WI38 (cell line): Measurements from ENCODE around the gene TBC1D8.

Experiments
- H3K4me3 ChIP-seq: 2 replicates; pipeline ENCODE4 v1.5.1; 2011; ENCODE audit warnings: low read depth, mild to moderate bottlenecking, control low read depth, low read length
- TF ChIP-seq, protein P1 (sequence below): IDR thresholded peaks from 2 replicates; pipeline ENCODE4 v1.5.1; 2012; ENCODE audit warnings: low read depth, mild to moderate bottlenecking, control low read depth, low read length

Gene TBC1D8

DNA sequence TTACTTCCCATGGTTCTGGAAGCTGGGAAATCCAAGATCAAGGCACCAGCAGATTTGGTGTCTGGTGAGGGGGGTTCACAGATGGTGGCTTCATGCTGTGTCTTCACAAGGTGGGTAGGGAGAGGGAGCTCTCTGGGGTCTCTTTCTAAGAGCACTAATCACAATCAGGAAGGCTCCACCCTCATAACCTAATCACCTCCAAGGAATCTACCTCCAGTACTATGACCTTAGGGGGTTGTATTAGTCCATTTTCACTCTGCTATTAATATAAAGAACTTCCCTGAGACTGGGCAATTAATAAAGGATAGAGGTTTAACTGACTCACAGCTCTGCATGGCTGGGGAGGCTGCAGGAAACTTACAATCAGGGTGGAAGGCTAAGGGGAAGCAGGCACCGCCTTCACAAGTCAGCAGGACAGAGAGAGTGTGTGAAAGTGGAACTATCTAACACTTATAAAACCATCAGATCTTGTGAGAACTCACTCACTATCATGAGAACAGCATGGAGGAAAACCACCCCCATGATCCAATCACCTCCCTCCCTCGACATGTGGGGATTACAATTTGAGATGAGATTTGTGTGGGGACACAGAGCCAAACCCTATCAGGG is 17.6 kb downstream of the TBC1D8 start:
- TF ChIP-seq, protein P1, sequence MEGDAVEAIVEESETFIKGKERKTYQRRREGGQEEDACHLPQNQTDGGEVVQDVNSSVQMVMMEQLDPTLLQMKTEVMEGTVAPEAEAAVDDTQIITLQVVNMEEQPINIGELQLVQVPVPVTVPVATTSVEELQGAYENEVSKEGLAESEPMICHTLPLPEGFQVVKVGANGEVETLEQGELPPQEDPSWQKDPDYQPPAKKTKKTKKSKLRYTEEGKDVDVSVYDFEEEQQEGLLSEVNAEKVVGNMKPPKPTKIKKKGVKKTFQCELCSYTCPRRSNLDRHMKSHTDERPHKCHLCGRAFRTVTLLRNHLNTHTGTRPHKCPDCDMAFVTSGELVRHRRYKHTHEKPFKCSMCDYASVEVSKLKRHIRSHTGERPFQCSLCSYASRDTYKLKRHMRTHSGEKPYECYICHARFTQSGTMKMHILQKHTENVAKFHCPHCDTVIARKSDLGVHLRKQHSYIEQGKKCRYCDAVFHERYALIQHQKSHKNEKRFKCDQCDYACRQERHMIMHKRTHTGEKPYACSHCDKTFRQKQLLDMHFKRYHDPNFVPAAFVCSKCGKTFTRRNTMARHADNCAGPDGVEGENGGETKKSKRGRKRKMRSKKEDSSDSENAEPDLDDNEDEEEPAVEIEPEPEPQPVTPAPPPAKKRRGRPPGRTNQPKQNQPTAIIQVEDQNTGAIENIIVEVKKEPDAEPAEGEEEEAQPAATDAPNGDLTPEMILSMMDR = no peak
- no peak overlapping the region for H3K4me3 ChIP-seq

- no peak overlapping the region for H3K4me3 ChIP-seq
- TF ChIP-seq, protein P1 = no peak
These were observed 19.0 kb downstream of the TBC1D8 start for GRCh38 chr2:101132202-101132601.

DNA sequence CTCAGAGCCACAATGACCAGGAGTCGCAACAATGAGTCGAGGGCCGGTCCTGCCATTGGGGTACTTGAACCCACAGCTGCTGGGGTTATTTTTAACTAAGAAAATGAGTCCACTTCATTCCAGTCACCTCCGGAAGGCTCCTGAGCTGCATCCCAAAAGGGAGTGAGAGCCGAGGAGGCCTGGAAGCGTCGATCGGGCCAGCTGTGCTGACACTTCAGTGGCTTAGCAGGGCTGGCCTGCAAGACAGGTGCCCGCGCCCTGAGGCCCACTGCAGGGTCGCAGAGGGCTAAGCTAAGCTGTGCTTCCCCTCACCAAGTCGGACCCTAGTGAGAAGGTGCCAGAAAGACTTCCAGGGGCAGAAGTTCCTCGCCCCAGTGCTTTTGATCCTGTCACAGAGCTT is 21.1 kb downstream of the TBC1D8 start:
- TF ChIP-seq, protein P1 = no peak
- no peak overlapping the region for H3K4me3 ChIP-seq

DNA sequence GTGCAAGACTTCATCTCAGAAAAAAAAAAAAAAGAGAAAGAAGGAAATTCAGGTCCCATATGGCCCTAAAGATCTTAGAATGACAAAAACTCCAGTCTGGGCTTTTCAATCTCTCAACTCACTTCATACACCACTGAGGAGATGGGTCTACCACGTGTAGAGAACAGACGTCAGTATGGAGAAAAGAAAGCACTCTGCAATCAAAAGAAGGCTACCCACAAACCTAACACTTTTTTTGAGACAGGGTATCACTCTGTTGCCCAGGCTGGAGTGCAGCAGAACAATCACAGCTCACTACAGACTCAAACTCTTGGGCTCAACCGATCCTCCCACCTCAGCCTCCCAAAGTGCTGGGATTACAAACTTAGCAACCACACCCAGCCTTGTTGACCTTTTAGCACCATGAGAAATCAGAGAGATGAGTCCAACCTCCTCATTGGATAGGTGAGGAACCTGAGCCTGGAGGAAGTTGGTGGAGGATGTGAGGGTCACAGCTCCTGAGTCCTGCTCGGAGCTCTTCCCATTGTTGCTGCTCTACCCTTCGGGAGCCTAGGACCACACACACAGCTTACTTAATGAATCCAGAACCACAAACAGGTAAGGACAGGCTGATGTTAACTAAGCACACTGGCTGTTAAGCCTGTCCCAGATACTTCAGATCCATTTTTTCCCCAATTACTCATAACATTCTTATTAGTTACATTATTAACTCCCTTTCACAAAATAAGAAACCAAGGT is 23.7 kb downstream of the TBC1D8 start:
- H3K4me3 ChIP-seq = no peak overlapping the region
- TF ChIP-seq, protein P1 = no peak

DNA sequence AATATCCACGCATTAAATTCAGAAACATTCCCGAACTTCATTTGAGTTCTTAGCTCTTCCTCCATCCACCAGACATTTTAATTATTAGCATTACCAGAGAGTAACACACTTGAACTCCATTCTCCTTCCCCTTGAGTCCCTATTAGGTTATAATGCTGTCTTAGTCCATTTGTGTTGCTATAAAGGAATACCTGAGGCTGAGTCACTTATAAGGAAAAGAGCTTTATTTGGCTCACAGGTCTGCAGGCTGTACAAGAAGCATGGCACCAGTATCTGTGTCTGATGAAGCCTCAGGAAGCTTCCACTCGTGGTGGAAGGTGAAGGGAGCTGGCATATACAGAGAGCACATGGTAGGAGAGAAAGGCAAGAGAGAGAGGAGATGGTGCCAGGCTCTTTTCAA is 25.4 kb downstream of the TBC1D8 start:
- TF ChIP-seq, protein P1 = no peak
- no peak overlapping the region for H3K4me3 ChIP-seq

GRCh38 chr2:101125374-101125773 is 25.8 kb downstream of the TBC1D8 start:
- TF ChIP-seq, protein P1 = no peak
- no peak overlapping the region for H3K4me3 ChIP-seq

DNA sequence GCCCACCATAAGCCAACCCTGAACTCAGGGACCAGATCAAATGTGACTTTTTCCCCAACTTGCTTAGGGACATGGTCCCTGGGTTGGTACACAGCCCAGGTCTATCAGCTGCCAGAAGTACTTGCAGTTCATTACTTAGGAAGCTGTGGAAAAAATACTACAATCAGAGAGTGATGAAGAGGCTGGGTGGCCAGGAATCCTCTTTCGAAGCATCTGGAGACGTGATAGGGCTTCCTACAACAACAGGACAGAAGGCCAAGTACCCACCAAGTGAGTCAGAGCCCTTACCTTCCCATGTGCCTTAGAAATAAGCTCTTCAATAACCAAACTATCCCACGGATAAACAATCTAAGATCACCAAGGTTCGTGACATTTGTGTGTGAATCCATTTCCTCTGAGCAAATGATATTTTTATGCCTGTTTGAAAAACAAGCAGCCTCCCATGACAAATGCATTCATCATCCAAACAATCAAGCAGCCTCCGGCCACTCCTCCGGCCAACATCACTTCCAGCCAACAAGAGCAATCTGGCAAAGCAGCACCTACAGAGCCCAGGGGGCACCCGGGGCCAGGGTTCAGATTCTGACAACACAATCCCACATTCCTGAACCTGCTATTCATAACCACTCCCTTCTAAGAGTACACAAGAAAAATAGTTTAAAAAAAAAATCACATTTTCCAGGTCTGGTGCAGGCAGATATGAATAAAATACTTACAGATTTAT is 26.4 kb downstream of the TBC1D8 start:
- TF ChIP-seq, protein P1 = no peak
- H3K4me3 ChIP-seq = peak overlapping the region; percentile 37
